Brain microvascular endothelial cell (primary cell): ENCODE measurements around the gene PEX1.
"Not testable (repeated sequence)": the region's sequence is repeated elsewhere in the genome, so short reads cannot be mapped to it uniquely, and the experiment has no call there.

ENCODE experiments used
- DNase-seq: peaks from one replicate; pipeline ENCODE4 v3.0.0-alpha.2; 2020
- H3K27ac ChIP-seq: fragments of 250-450 bp; sonication (Bioruptor Pico); 2 replicates; pipeline ENCODE4 v1.5.1; 2020; ENCODE audit warnings: mild to moderate bottlenecking, moderate library complexity
- H3K27me3 ChIP-seq: fragments of 250-450 bp; sonication (Bioruptor Pico); replicated peaks from 2 replicates; pipeline ENCODE4 v1.5.1; 2020; ENCODE audit warnings: mild to moderate bottlenecking
- H3K36me3 ChIP-seq: fragments of 250-450 bp; sonication (Bioruptor Pico); replicated peaks from 2 replicates; pipeline ENCODE4 v1.5.1; 2020; ENCODE audit warnings: mild to moderate bottlenecking
- H3K4me3 ChIP-seq: 2 replicates; pipeline ENCODE4 v1.5.1; 2011; ENCODE audit warnings: low read depth, mild to moderate bottlenecking, control low read depth, low read length, moderate library complexity
- in situ Hi-C: cut with HindIII; loops from 2 replicates; pipeline ENCODE4 v1.10.0; 2017; ENCODE audit warnings: low sequenced_read_pairs, low pct_ligation_motif_present
- TF ChIP-seq, protein P1 (sequence below): IDR thresholded peaks from 2 replicates; pipeline ENCODE4 v1.5.1; 2011; ENCODE audit warnings: low read depth, mild to moderate bottlenecking, moderate library complexity, low read length, control low read depth, inconsistent platforms; ENCODE audit errors: missing control alignments

The PEX1 gene

GRCh38 chr7:92456236-92456635 lies 72.1 kb downstream of the PEX1 start:
- DNase-seq, result no peak
- no peak overlapping the region for H3K27ac ChIP-seq
- TF ChIP-seq, protein P1, sequence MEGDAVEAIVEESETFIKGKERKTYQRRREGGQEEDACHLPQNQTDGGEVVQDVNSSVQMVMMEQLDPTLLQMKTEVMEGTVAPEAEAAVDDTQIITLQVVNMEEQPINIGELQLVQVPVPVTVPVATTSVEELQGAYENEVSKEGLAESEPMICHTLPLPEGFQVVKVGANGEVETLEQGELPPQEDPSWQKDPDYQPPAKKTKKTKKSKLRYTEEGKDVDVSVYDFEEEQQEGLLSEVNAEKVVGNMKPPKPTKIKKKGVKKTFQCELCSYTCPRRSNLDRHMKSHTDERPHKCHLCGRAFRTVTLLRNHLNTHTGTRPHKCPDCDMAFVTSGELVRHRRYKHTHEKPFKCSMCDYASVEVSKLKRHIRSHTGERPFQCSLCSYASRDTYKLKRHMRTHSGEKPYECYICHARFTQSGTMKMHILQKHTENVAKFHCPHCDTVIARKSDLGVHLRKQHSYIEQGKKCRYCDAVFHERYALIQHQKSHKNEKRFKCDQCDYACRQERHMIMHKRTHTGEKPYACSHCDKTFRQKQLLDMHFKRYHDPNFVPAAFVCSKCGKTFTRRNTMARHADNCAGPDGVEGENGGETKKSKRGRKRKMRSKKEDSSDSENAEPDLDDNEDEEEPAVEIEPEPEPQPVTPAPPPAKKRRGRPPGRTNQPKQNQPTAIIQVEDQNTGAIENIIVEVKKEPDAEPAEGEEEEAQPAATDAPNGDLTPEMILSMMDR, result no peak
- no peaks in the 10 kb centered on the region for H3K27me3 ChIP-seq
- no peak overlapping the region for H3K4me3 ChIP-seq
- peaks cover 32% of the 10 kb centered on the region for H3K36me3 ChIP-seq
- in situ Hi-C loops, result no loop called here

- DNase-seq, result no peak
- H3K27ac ChIP-seq, result no peak overlapping the region
- TF ChIP-seq, protein P1, result no peak
- H3K27me3 ChIP-seq, result no peaks in the 10 kb centered on the region
- in situ Hi-C loops, result no loop called here
- H3K4me3 ChIP-seq, result no peak overlapping the region
- peaks cover 36% of the 10 kb centered on the region for H3K36me3 ChIP-seq
Measured at GRCh38 chr7:92451645-92452044, 76.7 kb downstream of the PEX1 start.

GRCh38 chr7:92448205-92448747 lies 80.0 kb downstream of the PEX1 start:
- peaks cover 18% of the 10 kb centered on the region for H3K36me3 ChIP-seq
- peak overlapping the region; percentile 85 for H3K4me3 ChIP-seq
- no peaks in the 10 kb centered on the region for H3K27me3 ChIP-seq
- DNase-seq, result peak; percentile 49
- H3K27ac ChIP-seq, result peak overlapping the region; percentile 83
- TF ChIP-seq, protein P1, result peak; percentile 58
- in situ Hi-C loops, result no loop called here

GRCh38 chr7:92447345-92448204 lies 80.7 kb downstream of the PEX1 start, which contains the start of gene GATAD1:
Gene GATAD1, plus strand, starts transcription at chr7:92447482. Its CDS starts 248 bp downstream, at chr7:92447730.
- H3K4me3 ChIP-seq, result peak within 1 kb of the TSS; percentile 85
- in situ Hi-C loops, result no loop called here
- peak; percentile 83 for DNase-seq
- H3K27me3 ChIP-seq, result no peaks in the 10 kb centered on the region
- H3K27ac ChIP-seq, result peak within 1 kb of the TSS; percentile 83
- TF ChIP-seq, protein P1, result peak; percentile 94
- H3K36me3 ChIP-seq, result peaks cover 16% of the 10 kb centered on the region

DNA sequence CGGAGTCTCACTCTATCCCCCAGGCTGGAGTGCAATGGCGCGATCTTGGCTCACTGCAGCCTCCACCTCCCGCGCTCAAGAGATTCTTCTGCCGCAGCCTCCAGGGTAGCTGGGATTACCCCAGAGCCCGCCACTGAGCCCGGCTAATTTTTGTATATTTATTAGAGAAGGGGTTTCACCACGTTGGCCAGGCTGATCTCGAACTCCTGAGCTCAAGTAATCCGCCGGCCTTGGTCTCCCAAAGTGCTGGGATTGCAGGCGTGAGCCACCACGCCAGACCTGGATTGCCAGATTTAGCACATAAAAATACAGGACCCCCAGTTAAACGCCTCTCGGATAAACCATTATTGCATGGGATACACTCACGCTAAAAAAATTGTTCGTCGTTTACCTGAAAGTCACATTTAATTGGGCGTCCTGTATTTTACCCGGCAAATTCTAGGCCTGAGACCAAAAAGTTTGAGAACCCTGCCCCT lies 81.4 kb downstream of the PEX1 start:
- peak overlapping the region; percentile 85 for H3K4me3 ChIP-seq
- no peak for DNase-seq
- TF ChIP-seq, protein P1, result no peak
- in situ Hi-C loops, result no loop called here
- no peaks in the 10 kb centered on the region for H3K27me3 ChIP-seq
- peak overlapping the region; percentile 83 for H3K27ac ChIP-seq
- H3K36me3 ChIP-seq, result peaks cover 9% of the 10 kb centered on the region

- H3K4me3 ChIP-seq, H3K27me3 ChIP-seq, DNase-seq, H3K36me3 ChIP-seq, H3K27ac ChIP-seq, in situ Hi-C loops: not testable (repeated sequence)
Measured at GRCh38 chr7:92442720-92443119, 85.6 kb downstream of the PEX1 start.
